SK-N-MC (cell line): ENCODE data around the gene RBM22.
"Not testable (repeated sequence)": the region's sequence is repeated elsewhere in the genome, so short reads cannot be mapped to it uniquely, and the experiment has no call there.

Source experiments
- DNase-seq: peaks from one replicate; pipeline ENCODE4 v3.0.0-alpha.2; 2011; ENCODE audit warnings: low read depth, low spot score
- H3K27ac ChIP-seq: fragments of 200-600 bp; sonication (generic); 2 replicates; pipeline ENCODE4 v1.5.1; 2016; ENCODE audit warnings: mixed run types
- H3K36me3 ChIP-seq: fragments of 200-600 bp; sonication (generic); 2 replicates; pipeline ENCODE4 v1.6.1; 2017; ENCODE audit warnings: antibody characterized with exemption, low read length, mixed read lengths; ENCODE audit not compliant: insufficient read depth
- H3K4me3 ChIP-seq: fragments of 200-600 bp; sonication (generic); 2 replicates; pipeline ENCODE4 v1.5.1; 2016
- H3K9ac ChIP-seq: fragments of 200-600 bp; sonication (generic); 2 replicates; pipeline ENCODE4 v1.8.0; 2017; ENCODE audit warnings: mixed run types, mixed read lengths; ENCODE audit not compliant: insufficient read length
- H3K9me3 ChIP-seq: fragments of 200-600 bp; sonication (generic); 2 replicates; pipeline ENCODE4 v1.6.1; 2017; ENCODE audit warnings: low read depth, mild to moderate bottlenecking, antibody characterized with exemption, low read length, moderate library complexity, mixed read lengths
- EZH2 ChIP-seq: fragments of 200-600 bp; sonication (generic); IDR thresholded peaks from one replicate; pipeline ENCODE4 v1.6.1; 2017; ENCODE audit warnings: antibody characterized with exemption
- FOXP2 ChIP-seq: optimal IDR thresholded peaks from 2 replicates; pipeline ENCODE3; 2011; ENCODE audit warnings: mild to moderate bottlenecking, moderate library complexity; ENCODE audit not compliant: insufficient read depth; ENCODE audit errors: extremely low read length, control extremely low read depth
- POLR2AphosphoS5 ChIP-seq: IDR thresholded peaks from 2 replicates; pipeline ENCODE4 v1.6.1; 2012; ENCODE audit warnings: mild to moderate bottlenecking, low read depth, low read length, borderline replicate concordance

The RBM22 gene

GRCh38 chr5:150700594-150701377 lies at the start of gene RBM22:
RBM22 (minus strand) TSS chr5:150701062; CDS start chr5:150700985, 77 bp downstream.
- H3K4me3 ChIP-seq: peak within 1 kb of the TSS; percentile 97
- H3K9me3 ChIP-seq: no peaks in the 10 kb centered on the region
- TF ChIP-seq POLR2AphosphoS5 (peak; percentile 96), EZH2 (no peak), FOXP2 (peak; percentile 97)
- H3K27ac ChIP-seq: peak within 1 kb of the TSS; percentile 81
- DNase-seq: peak; percentile 51
- peak within 1 kb of the TSS; percentile 96 for H3K9ac ChIP-seq
- peaks cover 39% of the 10 kb centered on the region for H3K36me3 ChIP-seq

GRCh38 chr5:150750469-150750868 lies 49.6 kb upstream of the RBM22 start:
- Histone ChIP-seq H3K4me3 (no peak overlapping the region), H3K27ac (peak overlapping the region; percentile 33; the same call in 1 of the 2 replicates), H3K9ac (no peak overlapping the region), H3K36me3 (peaks cover 66% of the 10 kb centered on the region), H3K9me3 (no peaks in the 10 kb centered on the region)
- DNase-seq: no peak
- TF ChIP-seq POLR2AphosphoS5: no peak
- TF ChIP-seq EZH2: no peak
- no peak for TF ChIP-seq FOXP2

- not testable (repeated sequence) for H3K4me3 ChIP-seq, H3K9ac ChIP-seq, H3K27ac ChIP-seq, H3K9me3 ChIP-seq, DNase-seq
- peaks cover 31% of the 10 kb centered on the region; the same call in 1 of the 2 replicates for H3K36me3 ChIP-seq
Observed at GRCh38 chr5:150743142-150743488, 42.3 kb upstream of the RBM22 start.

GRCh38 chr5:150742455-150743141 lies 41.7 kb upstream of the RBM22 start:
- not testable (repeated sequence) for DNase-seq, H3K4me3 ChIP-seq

GRCh38 chr5:150740992-150741391 lies 40.1 kb upstream of the RBM22 start:
- TF ChIP-seq POLR2AphosphoS5 (no peak), FOXP2 (no peak), EZH2 (no peak)
- peaks cover 52% of the 10 kb centered on the region; the same call in 1 of the 2 replicates for H3K36me3 ChIP-seq
- DNase-seq: no peak

More at GRCh38 chr5:150742455-150743141, 41.7 kb upstream of the RBM22 start:
- not testable (repeated sequence) for H3K27ac ChIP-seq, H3K9ac ChIP-seq, H3K9me3 ChIP-seq
- H3K36me3 ChIP-seq: peaks cover 36% of the 10 kb centered on the region; the same call in 1 of the 2 replicates

GRCh38 chr5:150738862-150739261 lies 38.0 kb upstream of the RBM22 start:
- H3K9ac ChIP-seq: no peak overlapping the region
- peaks cover 65% of the 10 kb centered on the region; the same call in 1 of the 2 replicates for H3K36me3 ChIP-seq
- TF ChIP-seq FOXP2 (no peak), EZH2 (no peak), POLR2AphosphoS5 (no peak)
- DNase-seq: no peak
- H3K27ac ChIP-seq: no peak overlapping the region
- no peak overlapping the region for H3K4me3 ChIP-seq
- no peaks in the 10 kb centered on the region for H3K9me3 ChIP-seq

More at GRCh38 chr5:150740992-150741391, 40.1 kb upstream of the RBM22 start:
- H3K9me3 ChIP-seq: no peaks in the 10 kb centered on the region
- H3K27ac ChIP-seq: no peak overlapping the region
- no peak overlapping the region for H3K9ac ChIP-seq
- H3K4me3 ChIP-seq: no peak overlapping the region

GRCh38 chr5:150734579-150735384 lies 33.9 kb upstream of the RBM22 start:
- H3K4me3 ChIP-seq: no peak overlapping the region
- peaks cover 80% of the 10 kb centered on the region for H3K36me3 ChIP-seq
- no peak for TF ChIP-seq POLR2AphosphoS5
- no peak for TF ChIP-seq EZH2
- TF ChIP-seq FOXP2: no peak

GRCh38 chr5:150731669-150732242 lies 30.9 kb upstream of the RBM22 start:
- Histone ChIP-seq H3K9ac (no peak overlapping the region), H3K36me3 (peaks cover 80% of the 10 kb centered on the region), H3K9me3 (no peaks in the 10 kb centered on the region), H3K4me3 (no peak overlapping the region), H3K27ac (no peak overlapping the region)
- no peak for DNase-seq
- no peak for TF ChIP-seq FOXP2
- TF ChIP-seq EZH2: no peak
- no peak for TF ChIP-seq POLR2AphosphoS5

More at GRCh38 chr5:150734579-150735384, 33.9 kb upstream of the RBM22 start:
- DNase-seq: no peak
- Histone ChIP-seq H3K9ac (no peak overlapping the region), H3K27ac (no peak overlapping the region), H3K9me3 (no peaks in the 10 kb centered on the region)
